Measurements from ENCODE around the gene EFCAB8. TPM values are rescaled to one million over a fixed set of nuclear protein-coding genes. Genes with fewer than 3 reads are reported as not detected.

The EFCAB8 gene
- total RNA-seq, 4 donors from 2014 or later = not detected

GRCh38 chr20:33004141-33004751, 145.5 kb downstream of the EFCAB8 start, which contains the start of gene SUN5:
TSS of gene SUN5 (minus strand) at chr20:33004433. CDS start at chr20:33004340, 93 bp downstream.
- Histone ChIP-seq H3K36me3 (no peaks in the 10 kb centered on the region), H3K27ac (no peak within 1 kb of the TSS), H3K9me3 (no peaks in the 10 kb centered on the region), H3K27me3 (no peaks in the 10 kb centered on the region), H3K4me3 (no peak within 1 kb of the TSS), H3K4me1 (no peaks in the 10 kb centered on the region)
- in situ Hi-C loops (cut with MboI; ENCODE audit: low sequenced_read_pairs in 4 of 4) (loop anchor here in 1 of 4 donors (25.0 kb wide), 1 partner anchor 92 kb away; no protein-coding TSS in a partner anchor), intact Hi-C loops (cut with DNase I; ENCODE audit: low total_unique reads) (no loop called here)
- no peak for ATAC-seq
- DNase-seq = no peak
- TF ChIP-seq CTCF (IDR thresholded peaks at IDR 0.05 in 4 of 5, conservative IDR thresholded peaks at IDR 0.05 in 1 of 5) (no peak), POLR2A (IDR thresholded peaks at IDR 0.05) (no peak)

GRCh38 chr20:33005132-33005566, 146.4 kb downstream of the EFCAB8 start:
- Histone ChIP-seq H3K27ac (no peak overlapping the region), H3K4me1 (no peaks in the 10 kb centered on the region), H3K36me3 (no peaks in the 10 kb centered on the region), H3K9me3 (no peaks in the 10 kb centered on the region), H3K27me3 (no peaks in the 10 kb centered on the region), H3K4me3 (no peak overlapping the region)
- intact Hi-C loops (cut with DNase I; ENCODE audit: low total_unique reads) = no loop called here
- in situ Hi-C loops (cut with MboI; ENCODE audit: low sequenced_read_pairs in 4 of 4) = loop anchor here in 1 of 4 donors (25.0 kb wide), 1 partner anchor 93 kb away; no protein-coding TSS in a partner anchor
- no peak for ATAC-seq
- no peak for DNase-seq
- TF ChIP-seq POLR2A (IDR thresholded peaks at IDR 0.05) (no peak), CTCF (IDR thresholded peaks at IDR 0.05 in 4 of 5, conservative IDR thresholded peaks at IDR 0.05 in 1 of 5) (peak in 1 of 5 experiments; percentile 15)

- Histone ChIP-seq H3K4me3 (no peak overlapping the region), H3K27me3 (no peaks in the 10 kb centered on the region), H3K27ac (no peak overlapping the region), H3K9me3 (no peaks in the 10 kb centered on the region), H3K36me3 (no peaks in the 10 kb centered on the region), H3K4me1 (no peaks in the 10 kb centered on the region)
- TF ChIP-seq POLR2A (IDR thresholded peaks at IDR 0.05) (no peak), CTCF (IDR thresholded peaks at IDR 0.05 in 4 of 5, conservative IDR thresholded peaks at IDR 0.05 in 1 of 5) (no peak)
- no peak for ATAC-seq
- in situ Hi-C loops (cut with MboI; ENCODE audit: low sequenced_read_pairs in 4 of 4) (loop anchor here in 1 of 4 donors (25.0 kb wide), 1 partner anchor 94 kb away; no protein-coding TSS in a partner anchor), intact Hi-C loops (cut with DNase I; ENCODE audit: low total_unique reads) (no loop called here)
- DNase-seq = no peak
These were observed 147.4 kb downstream of the EFCAB8 start for GRCh38 chr20:33005908-33006775.

- TF ChIP-seq CTCF (IDR thresholded peaks at IDR 0.05 in 4 of 5, conservative IDR thresholded peaks at IDR 0.05 in 1 of 5) (no peak), POLR2A (IDR thresholded peaks at IDR 0.05) (no peak)
- Histone ChIP-seq H3K4me3 (no peak overlapping the region), H3K4me1 (no peaks in the 10 kb centered on the region), H3K36me3 (no peaks in the 10 kb centered on the region), H3K9me3 (no peaks in the 10 kb centered on the region), H3K27ac (no peak overlapping the region), H3K27me3 (no peaks in the 10 kb centered on the region)
- in situ Hi-C loops (cut with MboI; ENCODE audit: low sequenced_read_pairs in 4 of 4) = loop anchor here in 1 of 4 donors (25.0 kb wide), 1 partner anchor 95 kb away; no protein-coding TSS in a partner anchor
- no peak for ATAC-seq
- intact Hi-C loops (cut with DNase I; ENCODE audit: low total_unique reads) = no loop called here
- no peak for DNase-seq
These were observed 148.2 kb downstream of the EFCAB8 start for GRCh38 chr20:33006776-33007375.

Data from gastrocnemius medialis (tissue), 4 donors.